NCI-H446 (cell line): ENCODE measurements around the gene KRT35.

Source experiments
- DNase-seq, 2 experiments: peaks; one replicate each; lab custom pipeline; 2025; lab: John Stamatoyannopoulos, UW

KRT35 gene

GRCh38 chr17:41481036-41481435 lies at the start of gene KRT35:
Gene KRT35, minus strand, starts transcription at chr17:41481151. Its CDS starts 54 bp downstream, at chr17:41481097.
- DNase-seq = no peak

GRCh38 chr17:41530062-41531048 lies 49.4 kb upstream of the KRT35 start:
- DNase-seq = no peak

GRCh38 chr17:41529491-41529915 lies 48.6 kb upstream of the KRT35 start:
- DNase-seq = no peak

- DNase-seq = no peak
These were observed 48.0 kb upstream of the KRT35 start for GRCh38 chr17:41528959-41529353.

- DNase-seq = no peak
These were observed 46.4 kb upstream of the KRT35 start for GRCh38 chr17:41527063-41528023.

GRCh38 chr17:41524261-41524660 lies 43.3 kb upstream of the KRT35 start:
- DNase-seq = no peak

GRCh38 chr17:41523787-41524186 lies 42.8 kb upstream of the KRT35 start:
- peak in 1 of 2 experiments; percentile 11 for DNase-seq

- DNase-seq = no peak
These were observed 42.3 kb upstream of the KRT35 start for GRCh38 chr17:41523225-41523593.

- DNase-seq = no peak
These were observed 41.6 kb upstream of the KRT35 start for GRCh38 chr17:41522301-41523224.

GRCh38 chr17:41521574-41522261 lies 40.8 kb upstream of the KRT35 start:
- DNase-seq = no peak

GRCh38 chr17:41520821-41521521 lies 40.0 kb upstream of the KRT35 start:
- peak in 1 of 2 experiments; percentile 23 for DNase-seq

GRCh38 chr17:41519501-41520224 lies 38.7 kb upstream of the KRT35 start:
- peak; percentile 24 to 64 for DNase-seq

- peak in 1 of 2 experiments; percentile 35 for DNase-seq
These were observed 38.0 kb upstream of the KRT35 start, which contains the start of gene KRT15 for GRCh38 chr17:41518789-41519449. Gene KRT15, minus strand, starts transcription at chr17:41518890. Its CDS starts 63 bp downstream, at chr17:41518827.

- no peak for DNase-seq
These were observed 37.1 kb upstream of the KRT35 start for GRCh38 chr17:41518031-41518430.

- no peak for DNase-seq
These were observed 35.9 kb upstream of the KRT35 start for GRCh38 chr17:41516830-41517283.

GRCh38 chr17:41516147-41516829 lies 35.3 kb upstream of the KRT35 start:
- DNase-seq = no peak

- DNase-seq = no peak
These were observed 32.2 kb upstream of the KRT35 start for GRCh38 chr17:41513168-41513547.
